Breast epithelium (tissue), 3 donors: ENCODE measurements around the gene FCN3.

Experiments used
- CTCF ChIP-seq, 3 donors: fragments of 450-650 bp; IDR thresholded peaks; one replicate each; pipeline ENCODE4 v1.5.1; 2016 to 2017; ENCODE audit warnings: antibody characterized with exemption in 3 of 3, mild to moderate bottlenecking in 3 of 3, moderate library complexity in 3 of 3
- POLR2A ChIP-seq: fragments of 450-650 bp; IDR thresholded peaks from one replicate; pipeline ENCODE4 v1.6.1; 2016; ENCODE audit warnings: antibody characterized with exemption, mild to moderate bottlenecking, moderate library complexity

- no peak for TF ChIP-seq CTCF (IDR thresholded peaks at IDR 0.05)
- no peak for TF ChIP-seq POLR2A
These were observed 18.4 kb downstream of the FCN3 start for GRCh38 chr1:27356277-27356618.
